ENCODE measurements around the gene ZNF644. TPM values are rescaled to one million over a fixed set of nuclear protein-coding genes. Genes with fewer than 3 reads are reported as not detected.

Gene ZNF644
- total RNA-seq, 2 donors from 2014 or later, result 24.9 to 34.4 TPM

GRCh38 chr1:90925928-90926869 is 95.6 kb downstream of the ZNF644 start:
- Histone ChIP-seq H3K36me3 (no peaks in the 10 kb centered on the region), H3K9me3 (no peaks in the 10 kb centered on the region), H3K4me1 (peaks cover 0 to 27% of the 10 kb centered on the region in 2 donors), H3K27me3 (no peaks in the 10 kb centered on the region), H3K4me3 (no peak overlapping the region), H3K27ac (no peak overlapping the region)
- DNase-seq (ENCODE audit: low spot score), result no peak
- TF ChIP-seq CTCF (IDR thresholded peaks at IDR 0.05), result no peak

- no peak for TF ChIP-seq CTCF (IDR thresholded peaks at IDR 0.05)
- Histone ChIP-seq H3K27me3 (no peaks in the 10 kb centered on the region), H3K4me1 (peaks cover 0 to 39% of the 10 kb centered on the region in 2 donors), H3K27ac (no peak overlapping the region), H3K36me3 (no peaks in the 10 kb centered on the region), H3K9me3 (no peaks in the 10 kb centered on the region), H3K4me3 (no peak overlapping the region)
- no peak for DNase-seq (ENCODE audit: low spot score)
These were observed 96.9 kb downstream of the ZNF644 start for GRCh38 chr1:90924982-90925381.

- H3K27me3 ChIP-seq, result no peaks in the 10 kb centered on the region
- TF ChIP-seq CTCF (IDR thresholded peaks at IDR 0.05), result no peak
- H3K4me1 ChIP-seq, result peaks cover 0 to 40% of the 10 kb centered on the region in 2 donors
- peak overlapping the region; percentile 41 to 58 for H3K27ac ChIP-seq
- no peak overlapping the region for H3K4me3 ChIP-seq
- H3K36me3 ChIP-seq, result no peaks in the 10 kb centered on the region
- H3K9me3 ChIP-seq, result no peaks in the 10 kb centered on the region
- DNase-seq (ENCODE audit: low spot score), result no peak
These were observed 98.8 kb downstream of the ZNF644 start for GRCh38 chr1:90922996-90923395.

GRCh38 chr1:90922202-90922601 is 99.6 kb downstream of the ZNF644 start:
- Histone ChIP-seq H3K4me3 (no peak overlapping the region), H3K4me1 (peaks cover 0 to 40% of the 10 kb centered on the region in 2 donors), H3K9me3 (no peaks in the 10 kb centered on the region), H3K27ac (peak overlapping the region in 1 of 2 donors; percentile 58), H3K36me3 (no peaks in the 10 kb centered on the region), H3K27me3 (no peaks in the 10 kb centered on the region)
- no peak for DNase-seq (ENCODE audit: low spot score)
- no peak for TF ChIP-seq CTCF (IDR thresholded peaks at IDR 0.05)

- H3K4me1 ChIP-seq, result peaks cover 0 to 38% of the 10 kb centered on the region in 2 donors
These were observed 101.9 kb downstream of the ZNF644 start for GRCh38 chr1:90919900-90920299.

More at GRCh38 chr1:90919900-90920299, 101.9 kb downstream of the ZNF644 start:
- no peak for DNase-seq (ENCODE audit: low spot score)
- TF ChIP-seq CTCF (IDR thresholded peaks at IDR 0.05), result no peak
- Histone ChIP-seq H3K4me3 (no peak overlapping the region), H3K27me3 (no peaks in the 10 kb centered on the region), H3K9me3 (no peaks in the 10 kb centered on the region), H3K27ac (peak overlapping the region in 1 of 2 donors; percentile 58), H3K36me3 (peaks cover 10% of the 10 kb centered on the region)
